Cardiac muscle cell (in vitro differentiated cells and primary cell): ENCODE data around the gene MUC22. TPM values are rescaled to one million over a fixed set of nuclear protein-coding genes. Genes with fewer than 3 reads are reported as not detected.
A peak's percentile ranks its signal among the peaks of the same experiment; 100 is the strongest.

Experiments
- DNase-seq, 2 donors: peaks; one replicate each; pipeline versions ENCODE4 v3.0.0 to v3.0.0-alpha.2; 2010 to 2017; ENCODE audit warnings: low read depth in 1 of 2, low spot score in 1 of 2
- H3K27ac ChIP-seq: fragments of 200-600 bp; sonication (generic); 2 replicates; pipeline ENCODE4 v1.5.1; 2016
- H3K27me3 ChIP-seq: fragments of 200-600 bp; sonication (generic); 2 replicates; pipeline ENCODE4 v1.6.0; 2016; ENCODE audit warnings: control low read depth
- H3K36me3 ChIP-seq: fragments of 200-600 bp; sonication (generic); 2 replicates; pipeline ENCODE4 v1.5.1; 2016; ENCODE audit warnings: control low read depth
- H3K4me1 ChIP-seq: fragments of 200-600 bp; sonication (generic); 2 replicates; pipeline ENCODE4 v1.8.1; 2017; ENCODE audit warnings: low read depth, mild to moderate bottlenecking, mixed run types
- H3K4me3 ChIP-seq: fragments of 200-600 bp; sonication (generic); 2 replicates; pipeline ENCODE4 v1.5.1; 2016; ENCODE audit warnings: mild to moderate bottlenecking
- H3K9me3 ChIP-seq: fragments of 200-600 bp; sonication (generic); 2 replicates; pipeline ENCODE4 v1.5.1; 2017; ENCODE audit warnings: low read depth, mild to moderate bottlenecking, control low read depth
- CTCF ChIP-seq: IDR thresholded peaks from 2 replicates; pipeline ENCODE4 v1.5.1; 2012; ENCODE audit warnings: low read depth, mild to moderate bottlenecking, low read length
- polyA plus RNA-seq: library from polyadenylated mRNA; unstranded; fragments of >200 nt; fragmentation: Nextera tagmentation; extraction: Ambion mirVana; gene quantifications from 2 replicates; pipeline ENCODE4 v1.2.1, GENCODE V29; 2016
- total RNA-seq: library from RNA; depleted of rRNA; stranded (reverse); fragments of >200 nt; gene quantifications from 2 replicates; pipeline ENCODE4 v1.2.3, GENCODE V29; 2016

The MUC22 gene
- total and polyA plus RNA-seq, 2 experiments from 2014 or later, result not detected

- H3K27me3 ChIP-seq, result no peaks in the 10 kb centered on the region
- no peak overlapping the region for H3K4me3 ChIP-seq
- H3K4me1 ChIP-seq, result peaks cover 3% of the 10 kb centered on the region
- no peaks in the 10 kb centered on the region for H3K9me3 ChIP-seq
- TF ChIP-seq CTCF, result peak; percentile 30
- DNase-seq, result peak; percentile 49 to 75
- no peaks in the 10 kb centered on the region for H3K36me3 ChIP-seq
- H3K27ac ChIP-seq, result no peak overlapping the region
These were observed 73.6 kb downstream of the MUC22 start for GRCh38 chr6:31083742-31084354.

Other genes with a start within 250 kb of the MUC22 start
- 125 and 136 TPM in 2 replicates for gene DDR1, start 126.0 kb upstream of the MUC22 start, total RNA-seq
- gene DDR1, start 126.0 kb upstream of the MUC22 start, polyA plus RNA-seq, result 108 and 118 TPM in 2 replicates
- 24.0 and 25.8 TPM in 2 replicates for gene GTF2H4, start 102.3 kb upstream of the MUC22 start, total RNA-seq
- gene GTF2H4, start 102.3 kb upstream of the MUC22 start, polyA plus RNA-seq, result 18.0 and 20.7 TPM in 2 replicates
- 59.3 and 61.3 TPM in 2 replicates for gene VARS2, start 96.2 kb upstream of the MUC22 start, total RNA-seq
- 24.8 and 27.5 TPM in 2 replicates for gene VARS2, start 96.2 kb upstream of the MUC22 start, polyA plus RNA-seq
- gene SFTA2, start 78.3 kb upstream of the MUC22 start, total RNA-seq, result not detected in 2 replicates
- 0.86 and 1.8 TPM in 2 replicates for gene SFTA2, start 78.3 kb upstream of the MUC22 start, polyA plus RNA-seq
- gene MUCL3, start 69.5 kb upstream of the MUC22 start, total RNA-seq, result not detected in 2 replicates
- gene MUCL3, start 69.5 kb upstream of the MUC22 start, polyA plus RNA-seq, result 0.12 TPM in 1 of 2 replicates, not detected in the other
- not detected in 2 replicates for gene MUC21, start 26.8 kb upstream of the MUC22 start, total RNA-seq
- gene MUC21, start 26.8 kb upstream of the MUC22 start, polyA plus RNA-seq, result not detected in 2 replicates
- gene C6orf15, start 102.1 kb downstream of the MUC22 start, total RNA-seq, result not detected in 2 replicates
- gene C6orf15, start 102.1 kb downstream of the MUC22 start, polyA plus RNA-seq, result not detected in 2 replicates
- gene PSORS1C1, start 104.3 kb downstream of the MUC22 start, total RNA-seq, result not detected in 2 replicates
- not detected in 2 replicates for gene PSORS1C1, start 104.3 kb downstream of the MUC22 start, polyA plus RNA-seq
- not detected in 2 replicates for gene CDSN, start 110.0 kb downstream of the MUC22 start, total RNA-seq
- not detected in 2 replicates for gene CDSN, start 110.0 kb downstream of the MUC22 start, polyA plus RNA-seq
- gene PSORS1C2, start 128.6 kb downstream of the MUC22 start, total RNA-seq, result not detected in 2 replicates
- gene PSORS1C2, start 128.6 kb downstream of the MUC22 start, polyA plus RNA-seq, result not detected in 2 replicates
- 25.1 and 55.5 TPM in 2 replicates for gene CCHCR1, start 147.3 kb downstream of the MUC22 start, total RNA-seq
- gene CCHCR1, start 147.3 kb downstream of the MUC22 start, polyA plus RNA-seq, result 29.1 and 29.6 TPM in 2 replicates
- gene TCF19, start 148.1 kb downstream of the MUC22 start, total RNA-seq, result 3.7 and 7.0 TPM in 2 replicates
- 3.5 and 7.3 TPM in 2 replicates for gene TCF19, start 148.1 kb downstream of the MUC22 start, polyA plus RNA-seq
- 1.5 and 1.6 TPM in 2 replicates for gene POU5F1, start 160.2 kb downstream of the MUC22 start, total RNA-seq
- gene POU5F1, start 160.2 kb downstream of the MUC22 start, polyA plus RNA-seq, result 1.3 TPM in 1 of 2 replicates, not detected in the other